ENCODE measurements around the gene BCL7C. TPM values are rescaled to one million over a fixed set of nuclear protein-coding genes. Genes with fewer than 3 reads are reported as not detected.

The BCL7C gene
- 28.9 and 29.9 TPM in 2 replicates for total RNA-seq

DNA sequence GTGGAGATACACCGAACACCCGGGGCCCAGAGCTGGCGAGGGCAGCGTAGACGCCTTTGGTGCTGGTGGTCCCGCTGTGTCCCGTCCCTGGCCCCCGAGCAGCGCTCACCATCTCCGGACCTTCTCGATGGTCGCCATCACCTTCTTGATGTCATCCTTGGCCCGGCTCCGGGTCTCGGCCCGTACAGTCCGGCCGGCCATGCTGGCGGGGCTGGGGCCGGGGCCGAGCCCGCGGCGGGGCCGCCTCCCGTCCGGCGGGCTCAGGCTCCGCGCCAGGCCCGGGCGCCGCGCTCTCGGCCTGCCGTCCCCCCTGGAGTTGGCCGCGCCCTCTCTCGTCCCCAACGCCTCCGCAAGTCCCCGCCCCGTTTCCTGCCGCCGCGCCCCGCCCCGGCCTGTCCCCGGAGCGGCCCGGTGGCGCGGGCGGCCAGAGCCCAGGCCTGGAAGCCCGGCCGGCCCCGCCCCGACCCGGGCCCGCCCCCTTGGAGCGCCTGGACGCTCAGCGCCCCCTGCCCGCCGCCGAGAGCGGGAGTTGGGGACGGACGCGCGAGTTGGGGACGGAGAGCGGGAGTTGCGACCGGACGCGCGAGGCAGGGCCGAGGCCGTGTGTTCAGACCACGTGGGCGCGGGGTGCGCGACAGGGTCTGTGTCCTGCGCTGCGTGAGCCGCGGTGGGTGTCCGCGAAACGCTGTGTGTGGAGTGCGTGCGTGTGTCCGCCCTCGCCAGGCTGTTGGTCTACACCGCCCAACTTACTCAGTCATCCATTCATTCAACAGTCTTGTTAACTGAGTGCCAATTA is at the start of gene BCL7C:
BCL7C (minus strand) TSS at position 334 of the 796 bp plus-strand sequence; CDS start at position 201, 133 bp downstream.

GRCh38 chr16:30923554-30924075 is 29.7 kb upstream of the BCL7C start, which contains the start of gene FBXL19:
Gene FBXL19 (plus strand): TSS chr16:30923572. CDS start chr16:30925755, 2,183 bp downstream.

DNA sequence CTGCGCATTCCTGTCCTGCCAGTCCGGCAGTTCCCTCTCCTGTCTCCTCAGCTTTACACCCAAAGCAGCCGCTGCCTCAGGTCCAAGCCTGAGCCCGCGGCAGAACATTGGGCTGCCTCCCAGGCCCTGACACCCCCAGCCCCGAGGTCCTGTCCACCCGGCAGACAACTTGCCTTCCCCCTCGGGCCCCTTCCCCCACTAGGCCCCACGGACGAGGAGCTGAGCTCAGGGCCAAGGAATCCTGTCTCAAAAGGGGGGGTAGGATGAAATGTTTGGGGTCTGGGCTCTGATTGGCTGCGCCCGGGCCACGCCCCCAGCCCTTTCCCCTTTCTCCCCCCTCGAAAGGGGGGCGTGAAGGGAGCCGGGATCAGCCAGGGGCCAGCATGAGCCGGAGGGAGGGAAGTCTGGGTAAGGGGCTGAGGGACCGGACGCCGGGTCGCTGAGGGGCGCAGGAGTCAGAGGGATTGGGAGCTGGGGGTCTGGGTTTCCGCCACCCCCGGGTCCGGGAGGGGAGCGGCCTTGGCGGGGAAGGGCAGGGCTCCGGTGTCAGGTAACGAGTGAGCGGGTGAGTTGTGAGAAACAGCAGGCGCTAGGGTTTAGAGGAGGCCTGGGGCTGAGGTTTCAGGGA is 2.5 kb upstream of the BCL7C start, which contains the start of gene CTF1:
CTF1 (plus strand) TSS at position 354 of the 628 bp plus-strand sequence; CDS start at position 384, 30 bp downstream.

Other genes starting within 250 kb of the BCL7C start
- 3.4 and 3.8 TPM in 2 replicates for gene PRR14, start 243.1 kb downstream of the BCL7C start, total RNA-seq
- gene FBRS, start 235.6 kb downstream of the BCL7C start, total RNA-seq: 12.7 and 15.3 TPM in 2 replicates
- 9.8 and 20.4 TPM in 2 replicates for gene SRCAP, start 194.9 kb downstream of the BCL7C start, total RNA-seq
- 16.5 and 16.9 TPM in 2 replicates for gene PHKG2, start 145.7 kb downstream of the BCL7C start, total RNA-seq
- gene CFAP119, start 132.0 kb downstream of the BCL7C start, total RNA-seq: 1.8 and 2.4 TPM in 2 replicates
- 53.8 and 63.1 TPM in 2 replicates for gene RNF40, start 131.8 kb downstream of the BCL7C start, total RNA-seq
- 6.4 and 8.5 TPM in 2 replicates for gene ZNF629, start 106.9 kb downstream of the BCL7C start, total RNA-seq
- 1.6 and 1.7 TPM in 2 replicates for gene CTF1, start 2.5 kb upstream of the BCL7C start, total RNA-seq
- gene FBXL19, start 29.5 kb upstream of the BCL7C start, total RNA-seq: 11.5 and 15.9 TPM in 2 replicates
- gene ORAI3, start 55.0 kb upstream of the BCL7C start, total RNA-seq: 42.8 and 51.3 TPM in 2 replicates
- gene SETD1A, start 63.7 kb upstream of the BCL7C start, total RNA-seq: 1.3 and 2.3 TPM in 2 replicates
- 28.3 and 34.6 TPM in 2 replicates for gene HSD3B7, start 91.1 kb upstream of the BCL7C start, total RNA-seq
- 0.71 and 0.83 TPM in 2 replicates for gene STX1B, start 116.6 kb upstream of the BCL7C start, total RNA-seq
- gene STX4, start 139.5 kb upstream of the BCL7C start, total RNA-seq: 30.3 and 33.2 TPM in 2 replicates
- 9.2 and 9.8 TPM in 2 replicates for gene ZNF668, start 180.2 kb upstream of the BCL7C start, total RNA-seq
- gene ZNF646, start 180.3 kb upstream of the BCL7C start, total RNA-seq: 9.4 and 12.4 TPM in 2 replicates
- 1.00 and 3.0 TPM in 2 replicates for gene PRSS53, start 194.9 kb upstream of the BCL7C start, total RNA-seq
- 84.6 and 122 TPM in 2 replicates for gene VKORC1, start 200.7 kb upstream of the BCL7C start, total RNA-seq
- 11.7 and 15.9 TPM in 2 replicates for gene BCKDK, start 214.3 kb upstream of the BCL7C start, total RNA-seq
- 31.9 and 39.1 TPM in 2 replicates for gene KAT8, start 223.6 kb upstream of the BCL7C start, total RNA-seq
- gene PRSS8, start 241.7 kb upstream of the BCL7C start, total RNA-seq: under 0.01 TPM in 1 of 2 replicates, not detected in the other